HG02642 (cell line): Measurements from ENCODE around the gene RTKN2.

ENCODE experiments used
- ATAC-seq: cut with Tn5 transposase; IDR thresholded peaks from one replicate; pipeline ENCODE4 v1.9.1; 2021; ENCODE audit warnings: mild to moderate bottlenecking; ENCODE audit not compliant: unreplicated experiment, poor library complexity

RTKN2 gene

DNA sequence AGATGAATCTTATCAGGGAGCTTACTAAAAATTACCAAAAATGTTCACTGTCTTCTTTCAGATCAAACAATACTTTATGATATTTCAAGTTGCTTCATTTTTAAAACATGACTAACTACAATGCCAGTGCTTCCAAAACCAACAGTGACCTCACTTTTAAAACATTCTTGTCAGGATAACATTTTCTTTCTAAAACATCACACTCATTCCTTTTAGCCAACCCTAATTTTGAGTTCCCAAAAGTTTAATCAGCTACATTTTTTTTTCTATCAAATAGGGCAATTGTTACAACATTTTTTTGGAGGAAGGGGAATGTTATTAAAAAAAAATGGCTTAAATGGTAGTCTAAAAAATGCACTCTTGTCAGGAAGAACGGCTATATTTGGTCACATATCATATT is 37.3 kb downstream of the RTKN2 start:
- no peak for ATAC-seq

DNA sequence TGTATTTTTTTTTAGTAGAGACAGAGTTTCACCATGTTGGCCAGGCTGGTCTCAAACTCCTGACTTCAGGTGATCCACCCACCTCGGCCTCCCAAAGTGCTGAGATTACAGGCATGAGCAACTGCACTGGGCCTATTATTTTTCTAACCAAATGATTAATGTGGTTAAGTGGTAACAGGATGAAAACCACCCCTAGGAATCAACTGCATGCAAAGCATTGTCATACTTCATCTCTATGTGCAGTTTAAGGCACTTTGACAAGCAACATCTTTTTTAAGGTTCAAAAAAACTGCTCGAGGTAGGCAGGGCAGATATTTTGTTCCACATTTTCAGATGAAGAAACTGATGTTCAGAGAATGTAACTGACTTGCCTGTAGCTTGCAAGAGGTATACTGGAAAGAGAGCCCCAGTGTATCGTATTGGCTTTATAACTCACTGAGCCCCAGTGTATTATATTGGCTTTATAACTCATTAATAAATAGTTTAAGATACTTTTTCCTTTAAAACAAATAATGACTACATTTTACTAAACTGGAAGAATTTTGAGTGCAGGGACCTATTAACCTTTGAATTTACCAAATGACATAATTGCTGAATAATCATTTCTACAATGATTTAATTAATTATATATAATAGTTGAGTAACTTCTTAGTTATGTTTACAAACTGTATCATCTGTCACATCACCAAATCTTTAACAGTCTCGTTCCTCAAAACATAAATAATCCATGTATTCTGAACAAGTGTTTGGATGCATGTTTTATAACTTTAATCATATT is 38.1 kb downstream of the RTKN2 start:
- no peak for ATAC-seq

DNA sequence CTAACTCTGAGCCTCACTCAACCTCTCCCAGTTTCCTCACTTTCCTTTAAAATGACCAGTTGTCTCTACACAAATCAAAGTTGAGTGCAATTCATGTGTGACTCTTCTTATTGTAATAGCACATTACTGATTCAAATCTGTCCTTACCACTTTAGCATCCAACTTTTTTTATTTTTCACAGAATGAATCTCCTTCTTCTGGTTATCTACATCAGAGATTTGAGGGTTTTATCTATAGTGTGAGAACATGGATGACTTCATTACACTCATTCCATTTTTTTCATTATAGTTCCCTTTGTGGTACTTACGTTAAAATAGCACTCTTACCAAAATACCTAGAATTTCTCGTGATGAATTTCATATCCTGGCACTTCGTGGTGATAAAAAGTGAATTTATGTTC is 43.3 kb downstream of the RTKN2 start:
- ATAC-seq, result no peak

DNA sequence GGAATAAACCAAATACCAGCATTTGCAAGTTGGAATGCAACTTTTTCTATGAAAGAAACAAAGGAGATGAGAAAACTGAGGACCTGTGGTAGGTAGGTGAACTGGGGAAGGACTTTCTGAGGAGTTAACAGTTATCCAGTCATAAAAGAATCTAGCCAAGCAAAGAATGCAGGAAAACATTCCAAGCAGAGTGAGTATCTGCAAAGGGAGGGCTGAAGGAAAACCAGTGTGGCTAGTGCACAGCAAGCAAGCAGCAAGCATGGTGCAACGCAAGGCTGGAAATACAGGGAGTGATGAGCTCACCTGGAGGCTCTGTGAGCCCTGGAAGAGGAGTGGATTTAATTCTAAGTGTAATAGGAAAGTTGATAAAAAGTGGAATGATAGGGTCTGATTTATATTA is 44.0 kb downstream of the RTKN2 start:
- ATAC-seq, result no peak

DNA sequence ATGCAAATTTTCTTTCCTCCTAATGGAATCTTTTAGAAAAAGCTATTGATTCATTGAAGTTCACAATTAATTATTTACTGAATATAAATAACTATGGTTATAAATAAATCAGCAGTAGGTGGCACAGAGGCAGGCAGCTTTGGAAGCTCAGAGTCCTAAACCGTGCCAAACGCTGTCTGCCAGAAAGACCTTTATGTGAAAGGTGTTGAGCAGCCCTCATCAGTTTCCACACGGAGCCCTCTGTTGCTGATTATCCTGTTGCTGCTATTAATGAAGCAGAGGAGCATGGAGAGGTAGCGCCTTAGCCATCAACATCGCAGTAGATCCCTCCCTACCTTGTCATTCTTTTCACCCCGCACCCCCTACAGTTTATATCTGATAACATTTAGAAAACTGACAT is 51.0 kb downstream of the RTKN2 start:
- no peak for ATAC-seq

DNA sequence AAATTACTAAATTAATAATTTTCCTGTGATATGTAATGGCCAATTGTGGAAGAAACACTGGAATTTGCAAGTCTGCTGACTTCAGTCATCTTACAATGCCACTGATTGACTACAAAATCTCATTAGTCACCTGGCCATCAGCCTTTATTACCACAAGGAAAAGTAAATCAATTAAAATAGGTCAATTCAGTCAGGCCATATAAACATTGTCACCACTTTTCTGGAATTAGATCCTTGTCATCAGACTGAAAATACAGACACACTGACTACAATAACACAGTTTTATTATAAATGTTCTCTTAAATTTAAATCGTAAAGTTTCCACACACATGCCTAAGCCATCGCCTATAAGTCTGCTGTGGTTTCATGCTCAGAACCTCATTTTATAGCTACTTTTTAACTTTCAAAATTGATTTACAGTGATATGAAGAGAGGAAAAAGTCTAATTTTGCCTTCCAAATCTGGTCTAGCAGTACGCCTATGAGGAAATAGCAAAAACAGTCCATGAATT is 54.2 kb downstream of the RTKN2 start:
- no peak for ATAC-seq

DNA sequence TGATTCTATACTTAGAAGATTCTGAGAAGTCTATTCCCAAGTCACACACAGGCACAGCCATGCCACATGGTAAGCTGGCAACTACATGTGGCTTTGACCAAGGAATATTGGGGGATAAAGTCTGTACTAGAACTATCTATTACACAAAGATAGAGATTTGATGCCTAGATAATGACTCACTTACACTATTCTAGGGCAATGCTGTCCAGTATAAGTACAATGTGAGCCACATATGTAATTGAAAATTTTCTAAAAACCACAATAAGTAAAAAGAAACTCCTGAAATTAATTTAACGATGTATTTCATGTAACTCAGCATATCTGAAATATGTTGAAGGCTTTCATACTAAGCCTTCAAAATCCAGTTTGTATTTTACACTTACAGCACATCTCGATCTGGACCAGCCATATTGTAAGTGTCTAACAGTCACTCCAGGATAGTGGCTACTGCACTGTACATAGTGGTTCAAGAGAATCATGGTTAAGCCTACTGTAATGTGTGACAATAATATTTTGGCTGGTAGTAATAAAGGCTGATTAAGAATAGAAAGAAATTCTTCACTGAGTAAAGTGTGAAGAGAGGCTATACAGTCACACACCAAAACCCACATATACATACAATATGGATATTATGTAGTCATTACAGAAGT is 62.8 kb downstream of the RTKN2 start:
- ATAC-seq, result no peak

DNA sequence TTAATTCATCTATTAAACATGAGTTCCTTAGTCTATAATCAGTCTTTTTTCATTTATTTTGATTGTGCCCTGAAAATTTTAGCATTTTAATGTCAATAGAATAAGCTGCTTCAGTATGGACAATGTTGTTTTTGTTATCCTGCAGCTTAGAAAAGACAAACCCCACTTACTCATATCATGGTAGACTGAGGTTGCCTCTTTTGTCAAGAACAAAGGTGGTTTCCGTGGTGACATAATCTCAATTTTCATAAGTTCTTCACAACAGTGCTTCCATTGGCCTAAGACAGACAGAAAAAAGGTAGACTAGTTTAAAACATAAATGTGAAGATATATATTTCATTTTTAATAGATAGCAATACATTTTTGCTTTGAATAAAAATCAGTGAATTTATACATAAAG is 69.1 kb downstream of the RTKN2 start:
- ATAC-seq, result no peak

DNA sequence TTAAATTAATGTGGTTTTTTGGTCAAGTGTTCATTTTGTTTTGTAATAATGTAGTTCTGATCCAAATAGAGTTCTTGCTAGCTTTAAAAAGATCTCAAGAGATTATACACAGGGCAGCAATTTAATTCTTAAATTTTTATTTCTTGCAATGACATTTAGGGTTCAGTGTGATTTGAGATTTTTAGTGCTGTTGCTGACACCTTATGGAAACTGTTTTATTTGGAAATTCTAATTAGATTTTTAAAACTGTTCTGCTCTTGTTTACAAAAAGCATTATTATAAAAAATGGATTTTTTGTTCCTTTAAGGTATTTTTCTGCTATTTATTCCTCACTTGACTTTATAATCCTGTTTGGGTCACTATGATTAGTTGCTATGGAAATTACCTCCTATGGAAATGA is 72.1 kb downstream of the RTKN2 start:
- no peak for ATAC-seq

DNA sequence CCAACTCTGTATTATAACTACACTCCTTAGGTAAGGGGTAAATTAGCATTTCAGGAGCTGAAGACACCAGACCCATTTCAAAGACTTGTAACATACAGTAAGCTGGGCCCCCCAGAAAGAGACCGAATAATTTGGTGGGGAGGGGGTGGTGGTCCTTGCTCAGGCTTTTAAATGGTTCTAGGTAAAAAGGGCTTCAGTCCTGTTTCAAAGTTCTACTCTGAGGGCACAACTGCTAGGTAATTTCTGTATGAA is 73.0 kb downstream of the RTKN2 start:
- no peak for ATAC-seq

DNA sequence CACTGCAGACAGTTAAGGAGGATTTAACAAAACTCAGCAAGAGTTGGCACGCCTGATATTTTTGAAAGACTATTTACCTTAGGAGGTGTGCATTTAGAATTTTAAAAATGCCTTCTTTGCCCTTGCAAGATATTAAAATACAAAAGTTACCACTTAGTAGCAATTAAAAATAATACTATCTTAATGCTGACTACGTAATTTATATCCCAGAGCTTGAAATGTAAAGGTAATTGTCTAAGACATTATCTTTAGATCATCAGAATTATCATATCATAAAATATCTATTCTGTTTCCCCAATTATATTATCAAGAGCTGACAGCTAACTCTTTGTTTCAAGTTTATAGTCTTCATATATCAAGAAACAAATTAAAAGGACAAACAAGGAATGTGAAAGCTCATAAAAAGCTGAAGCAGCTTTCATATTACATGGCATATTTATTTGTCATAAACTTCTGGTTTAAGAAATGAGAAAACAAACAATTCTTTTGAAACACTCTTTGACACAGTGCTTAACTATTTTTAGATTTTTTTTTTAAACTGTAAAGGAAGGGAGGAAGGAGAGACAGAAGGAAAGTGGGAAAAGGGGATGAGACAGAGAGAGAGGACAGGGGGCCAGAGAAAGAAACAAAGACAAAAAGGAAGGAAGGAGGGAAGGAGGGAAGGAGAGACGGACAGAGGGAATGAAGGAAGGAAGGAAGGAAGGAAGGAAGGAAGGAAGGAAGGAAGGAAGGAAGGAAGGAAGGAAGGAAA is 73.5 kb downstream of the RTKN2 start:
- no peak for ATAC-seq

DNA sequence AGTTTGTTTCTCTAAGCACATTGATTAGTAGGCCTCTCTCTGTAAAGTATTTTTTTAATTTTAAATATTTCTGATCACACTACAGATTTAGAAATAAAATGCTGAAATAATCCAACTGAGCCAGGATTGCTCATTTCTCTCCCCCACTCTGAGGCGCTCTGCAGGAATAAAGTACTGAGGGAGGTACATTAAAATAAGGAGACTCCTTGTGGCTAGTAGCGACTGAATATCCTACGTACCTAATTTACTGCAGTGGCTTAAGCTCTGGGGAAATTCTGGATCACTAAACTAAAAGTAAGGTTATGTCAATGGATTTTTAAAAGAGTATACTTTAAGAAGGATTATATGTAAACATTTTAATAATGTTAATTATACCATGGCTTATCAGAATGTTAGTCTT is 75.2 kb downstream of the RTKN2 start:
- no peak for ATAC-seq

DNA sequence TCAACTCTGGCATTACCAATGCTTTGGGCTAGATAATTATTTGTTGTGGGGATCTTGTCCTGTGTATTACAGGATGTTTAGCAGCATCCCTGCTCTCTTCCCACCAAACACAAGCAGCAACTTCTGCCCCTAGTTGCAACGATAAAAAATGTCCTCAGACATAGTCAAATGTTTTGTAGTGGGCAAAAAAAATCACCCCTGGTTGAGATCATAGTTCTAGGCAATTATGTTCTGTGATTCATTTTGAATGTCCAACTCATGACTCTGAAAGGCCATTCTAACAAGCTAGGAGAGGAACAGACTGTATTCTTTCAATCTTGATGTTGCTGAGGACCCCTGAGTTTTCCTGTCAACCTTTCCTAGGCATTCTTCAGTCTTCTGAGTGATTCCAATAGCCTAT is 79.5 kb downstream of the RTKN2 start:
- ATAC-seq, result no peak

DNA sequence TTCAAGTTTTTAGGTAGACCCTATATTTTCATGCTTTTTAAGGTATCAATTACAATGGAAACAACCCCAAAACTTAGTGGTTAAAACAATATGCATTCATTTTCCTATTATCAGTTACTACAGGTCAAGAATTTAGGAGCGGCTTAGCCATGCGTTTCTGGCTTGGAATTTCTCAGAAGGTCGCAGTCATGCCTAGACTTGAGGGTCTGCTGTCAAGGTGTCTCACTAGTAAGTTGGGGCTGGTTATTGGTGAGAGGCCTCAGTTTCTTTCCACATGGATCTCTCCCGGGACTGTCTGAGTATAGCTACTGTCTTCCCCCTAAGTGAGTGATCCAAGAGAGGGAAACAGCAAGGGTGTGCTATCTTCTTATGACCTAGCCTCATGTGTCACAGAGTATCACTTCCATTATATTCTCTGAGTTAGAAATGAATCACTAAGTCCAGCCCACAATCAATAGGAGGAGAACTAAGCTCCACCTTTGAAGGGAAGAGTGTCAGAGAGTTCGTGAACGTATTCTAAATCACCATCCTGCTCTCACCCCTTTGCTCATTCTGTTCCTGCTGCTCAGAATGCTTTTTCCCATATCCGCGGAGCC is 80.5 kb downstream of the RTKN2 start:
- ATAC-seq, result no peak

DNA sequence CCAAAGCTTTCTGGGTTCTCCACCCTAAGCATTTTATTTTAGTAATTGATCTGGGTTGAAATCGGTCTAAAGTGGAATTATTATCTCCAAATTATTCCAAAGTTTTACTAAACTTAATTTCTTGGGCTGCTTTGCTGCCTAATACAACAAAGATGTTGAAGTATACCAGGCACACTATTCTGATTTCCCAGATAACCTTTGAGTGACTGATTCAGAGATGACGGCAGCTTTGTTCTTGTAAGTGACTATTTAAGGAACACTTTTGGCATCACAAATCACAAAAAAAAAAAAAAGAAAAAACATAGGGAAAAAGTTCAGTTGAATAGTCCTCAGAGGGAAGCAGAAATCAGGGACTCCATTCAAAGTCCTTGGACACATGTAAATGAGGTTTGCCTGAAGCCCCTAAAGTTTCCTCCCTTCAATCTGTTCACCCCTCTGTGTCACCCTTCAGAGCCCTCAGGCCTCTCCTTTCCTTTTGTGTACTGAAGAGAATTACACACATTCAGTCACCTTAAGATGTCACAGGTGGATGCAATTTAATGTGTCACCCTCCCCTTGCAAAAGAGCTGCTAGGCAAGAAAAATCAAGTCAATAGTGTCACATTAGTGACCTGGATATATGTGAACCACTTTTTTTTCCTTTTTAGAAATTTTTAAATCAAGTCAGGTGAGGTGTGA is 81.5 kb downstream of the RTKN2 start:
- no peak for ATAC-seq

DNA sequence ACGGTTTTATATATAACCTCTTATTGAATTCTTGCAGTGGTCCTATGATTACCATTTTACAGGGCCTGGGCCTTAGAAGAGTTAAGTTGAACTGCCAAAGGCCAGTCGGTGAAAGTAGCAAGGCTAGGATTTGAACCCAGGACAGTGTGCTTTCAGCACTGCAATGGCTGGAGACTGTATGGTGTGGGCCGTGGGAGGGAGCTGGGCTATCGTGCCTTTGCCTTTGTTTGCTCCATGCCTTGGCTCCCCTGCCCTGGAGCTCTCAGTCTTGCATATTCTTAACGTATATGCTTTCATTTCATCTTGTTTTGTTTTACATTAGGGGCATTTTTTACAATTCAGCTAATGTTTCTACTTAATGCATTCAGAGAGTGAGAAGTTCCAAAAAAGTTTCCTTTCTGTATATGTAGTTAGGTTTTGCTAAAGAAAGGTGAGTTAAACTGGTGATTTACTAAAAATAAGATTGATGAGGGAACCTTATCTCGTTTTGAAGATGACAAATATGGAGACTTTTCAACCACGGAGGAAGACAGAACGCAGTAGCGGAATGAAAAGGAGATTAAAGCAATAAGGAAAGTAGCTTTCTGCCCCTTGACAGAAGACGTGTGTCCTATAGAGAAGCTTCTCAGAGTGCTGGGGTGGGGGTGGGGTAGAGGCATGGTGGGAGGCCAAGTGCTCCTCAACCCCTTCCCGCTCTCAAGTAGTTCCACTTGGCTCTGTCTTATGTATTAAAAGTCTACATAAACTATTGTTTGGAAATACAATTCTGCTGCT is 82.5 kb downstream of the RTKN2 start:
- ATAC-seq, result no peak

DNA sequence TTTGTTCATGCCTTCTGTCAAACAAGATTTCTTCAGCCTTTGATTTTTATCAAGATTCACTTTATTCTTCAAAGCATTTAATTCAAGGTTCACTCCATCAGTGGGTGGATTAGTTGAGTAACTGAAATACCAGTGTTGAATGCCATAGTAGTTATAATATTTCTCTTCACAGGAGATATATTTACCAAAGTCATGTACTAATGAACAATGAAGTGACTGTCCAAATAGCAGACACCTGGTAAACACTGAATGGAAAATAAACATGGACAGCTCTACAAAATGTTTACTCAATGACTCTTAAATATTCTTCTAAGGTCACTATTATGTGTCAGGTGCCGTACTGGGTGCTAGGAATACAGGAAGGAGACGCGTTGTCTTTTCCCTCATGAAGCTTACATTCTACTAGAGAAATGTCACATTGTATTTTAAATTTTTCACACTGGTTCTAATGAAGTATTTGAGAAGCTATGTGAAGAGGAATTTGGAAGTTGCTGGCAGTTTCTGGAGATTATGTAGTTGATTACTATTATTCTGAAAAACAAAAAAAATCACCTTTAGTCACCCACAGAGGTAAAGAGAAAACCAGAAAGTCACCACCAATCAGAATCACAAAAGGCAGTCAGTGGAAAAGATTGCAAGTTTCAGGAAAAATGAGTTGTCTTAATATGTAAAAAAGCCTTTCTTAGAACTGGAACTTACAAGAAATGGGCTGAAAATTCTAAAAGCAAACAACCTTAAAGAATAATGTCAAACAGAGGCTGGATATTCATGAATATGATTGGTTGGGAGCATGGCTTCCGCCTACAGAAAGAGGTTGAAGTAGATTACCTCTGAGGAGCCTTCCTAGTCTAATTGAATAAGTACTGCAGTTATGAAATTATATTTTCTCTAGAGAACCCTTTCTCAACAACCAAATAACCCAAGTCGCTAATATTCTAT is 84.5 kb downstream of the RTKN2 start:
- no peak for ATAC-seq

DNA sequence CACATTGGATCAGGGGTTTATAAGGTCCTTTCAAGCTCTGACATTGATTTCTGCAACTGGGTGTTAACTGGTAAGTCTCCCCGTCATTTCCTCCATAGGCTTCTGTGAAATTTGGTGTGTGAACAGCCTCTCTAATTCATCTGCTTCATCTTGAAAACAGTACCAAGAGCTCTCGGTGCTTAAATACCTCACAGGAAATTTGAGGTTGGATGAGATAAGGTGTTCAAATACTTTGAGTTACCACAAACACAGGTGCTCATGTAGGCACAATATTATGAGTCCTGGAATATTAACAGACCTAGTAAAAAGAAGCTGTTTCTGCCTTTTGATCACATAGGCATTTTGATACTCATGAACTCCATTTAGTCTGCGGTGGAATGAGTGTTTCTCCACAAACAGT is 85.2 kb downstream of the RTKN2 start:
- ATAC-seq, result peak; percentile 73

DNA sequence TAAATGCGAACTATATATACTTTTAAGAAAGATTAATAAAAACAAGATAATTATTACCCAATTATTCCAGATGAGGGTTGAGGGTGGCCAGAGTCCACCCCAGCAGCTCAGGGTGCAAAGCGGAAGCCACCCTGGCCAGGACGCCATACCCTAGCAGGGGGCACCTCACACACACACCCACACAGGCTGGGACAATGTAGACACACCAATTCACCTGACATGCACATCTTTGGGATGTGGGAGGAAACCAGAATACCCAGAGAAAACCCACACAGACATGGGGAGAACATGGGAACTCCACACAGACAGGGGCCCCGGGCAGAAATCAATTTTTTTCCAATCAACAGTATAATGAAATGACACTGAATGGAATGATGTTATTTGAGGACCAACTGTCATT is 86.0 kb downstream of the RTKN2 start:
- ATAC-seq, result no peak
